Globus pallidus (tissue), 1 donor: ENCODE data around the gene RIT1.

Experiments
- DNase-seq: peaks from one replicate; pipeline ENCODE4 v3.0.0-alpha.2; 2015; ENCODE audit warnings: low spot score

Gene RIT1, protein sequence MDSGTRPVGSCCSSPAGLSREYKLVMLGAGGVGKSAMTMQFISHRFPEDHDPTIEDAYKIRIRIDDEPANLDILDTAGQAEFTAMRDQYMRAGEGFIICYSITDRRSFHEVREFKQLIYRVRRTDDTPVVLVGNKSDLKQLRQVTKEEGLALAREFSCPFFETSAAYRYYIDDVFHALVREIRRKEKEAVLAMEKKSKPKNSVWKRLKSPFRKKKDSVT

DNA sequence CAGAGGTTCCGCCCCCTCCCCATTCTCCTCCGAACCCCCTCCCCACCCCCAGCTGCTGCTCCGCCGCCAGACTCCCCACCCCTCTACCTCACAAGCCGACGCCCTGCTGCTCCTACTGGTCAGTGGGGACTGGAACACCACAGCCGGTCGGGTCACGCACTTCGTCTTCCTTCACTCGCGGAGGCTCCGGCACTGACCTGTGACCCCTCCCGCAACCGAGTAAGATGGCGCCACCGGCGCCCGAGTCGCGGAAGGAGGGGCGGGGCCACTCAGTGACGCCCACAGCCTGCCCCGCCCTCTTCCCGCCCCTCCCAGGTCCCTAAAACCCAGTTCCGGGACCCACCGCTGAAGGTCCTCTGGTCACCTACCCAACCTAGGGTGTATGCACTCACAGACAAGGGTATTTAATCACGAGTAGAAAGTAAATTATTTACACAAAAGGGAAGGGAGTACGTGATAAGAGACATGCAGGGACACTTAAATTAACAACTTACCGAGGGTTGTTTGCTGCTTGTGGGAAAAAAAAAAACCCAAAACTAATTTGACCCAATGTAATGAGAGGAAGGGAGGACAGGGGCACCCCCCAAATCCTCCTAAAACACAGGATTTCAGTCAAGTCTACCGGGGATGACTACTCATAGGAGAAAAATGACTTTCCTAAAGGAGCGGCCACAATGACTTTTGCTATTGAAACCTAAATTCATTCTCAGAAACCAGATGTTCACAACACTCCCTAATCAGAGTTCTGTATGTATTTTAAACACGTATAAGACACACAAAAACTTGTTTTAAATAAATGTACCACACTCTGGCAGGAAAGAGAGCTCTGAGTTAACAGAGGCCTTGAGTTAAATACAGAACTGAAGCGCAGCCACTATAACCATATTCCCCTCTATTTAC, at the start of gene RIT1:
Gene RIT1, minus strand, starts transcription at position 194 of the 900 bp plus-strand sequence. CDS start 588 bp downstream, outside the sequence.
- peak; percentile 81 for DNase-seq

DNA sequence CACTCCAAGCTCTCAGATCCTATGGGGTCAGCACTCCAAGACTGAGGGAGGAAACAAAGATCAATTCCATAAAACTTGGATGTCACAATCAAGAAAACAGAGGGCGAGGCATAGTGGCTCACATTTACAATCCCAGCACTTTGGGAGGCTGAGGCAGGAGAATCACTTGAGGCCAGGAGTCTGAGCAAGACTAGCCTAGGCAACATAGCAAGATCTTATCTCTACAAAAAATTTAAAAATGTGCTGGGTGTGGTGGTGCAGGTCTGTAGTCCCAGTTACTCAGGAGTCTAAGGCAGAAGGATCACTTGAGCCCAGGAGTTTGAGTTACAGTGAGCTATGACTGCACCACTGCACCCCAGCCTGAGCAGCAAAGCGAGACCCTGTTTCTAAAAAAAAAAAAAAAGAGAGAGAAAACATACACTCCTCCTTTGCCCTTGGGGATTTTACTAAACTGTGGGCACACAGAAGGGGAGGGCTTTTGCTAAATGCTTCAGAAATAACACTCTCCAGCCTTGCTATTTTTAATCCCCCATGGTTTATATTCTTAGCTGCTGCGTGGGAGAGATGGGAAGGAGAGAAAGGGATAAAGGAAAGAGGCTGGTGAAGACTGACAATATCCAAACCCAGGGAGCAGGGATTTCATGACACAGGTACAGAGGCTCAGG, 49.1 kb upstream of the RIT1 start:
- no peak for DNase-seq

DNA sequence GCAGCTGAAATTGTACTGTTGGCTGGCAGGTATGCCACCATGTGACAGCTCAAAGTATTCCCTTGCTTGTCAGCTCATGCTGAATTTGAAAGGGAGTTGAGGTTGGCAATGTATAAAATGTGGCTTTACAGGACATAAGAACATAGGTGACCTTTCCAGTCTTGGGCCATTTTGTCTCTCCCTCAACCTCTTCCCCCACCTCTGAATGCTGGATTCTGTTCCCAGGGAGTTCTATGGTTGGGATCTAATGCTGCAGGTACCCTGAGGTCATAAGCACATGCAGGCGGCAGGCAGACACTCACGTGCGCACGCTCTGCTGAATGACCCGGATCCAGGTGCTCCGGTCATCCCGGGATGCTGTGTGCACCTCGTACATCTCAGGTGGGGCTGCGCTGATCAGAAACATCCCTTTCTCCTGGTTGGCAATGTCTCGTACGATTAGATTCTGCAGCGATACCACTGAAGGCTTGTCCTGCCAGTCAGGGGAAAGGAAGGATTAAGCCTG, 46.3 kb upstream of the RIT1 start:
- DNase-seq, result no peak

GRCh38 chr1:155954645-155955044, 43.5 kb upstream of the RIT1 start:
- DNase-seq, result no peak

DNA sequence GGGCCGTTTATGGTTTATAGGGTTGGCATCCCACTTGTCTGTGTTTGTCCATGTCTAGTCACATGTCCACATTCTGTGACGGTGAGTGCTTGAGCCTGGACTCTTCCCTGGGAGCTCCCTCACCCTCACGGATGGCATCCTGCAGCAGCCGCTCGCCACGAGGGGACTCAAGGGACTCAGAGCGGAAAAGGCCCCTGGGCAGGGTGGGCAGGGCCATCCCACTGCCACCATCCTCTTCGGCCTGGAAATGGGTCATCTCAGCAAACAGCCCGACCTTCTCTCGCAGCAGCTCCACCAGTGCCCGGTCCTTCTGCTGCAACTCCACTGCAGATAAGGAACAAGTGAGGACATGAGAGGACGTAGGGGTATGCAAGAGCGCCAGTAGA, 41.3 kb upstream of the RIT1 start:
- no peak for DNase-seq

- no peak for DNase-seq
These were observed 40.8 kb upstream of the RIT1 start for GRCh38 chr1:155951753-155952504.

DNA sequence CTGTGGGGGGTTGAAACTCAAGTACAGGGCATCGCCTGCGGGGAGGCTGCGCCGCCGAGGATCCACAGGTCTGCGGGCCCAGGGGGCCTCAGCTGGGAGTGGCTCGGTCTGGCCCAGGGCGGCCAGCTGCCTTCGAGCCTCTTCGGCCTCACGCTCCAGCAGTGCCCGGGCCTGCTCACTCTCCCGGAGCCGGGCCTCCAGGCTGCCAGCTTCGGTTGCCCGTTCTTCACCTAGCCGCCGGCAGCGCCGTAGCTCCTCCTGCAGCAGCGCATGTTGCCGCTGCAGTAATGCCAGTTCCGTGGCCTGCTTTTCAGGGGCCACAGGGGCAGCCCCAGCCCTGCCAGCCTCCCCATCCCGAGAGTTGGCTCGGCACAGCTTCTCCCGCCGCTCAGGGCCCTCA, 39.7 kb upstream of the RIT1 start:
- DNase-seq, result no peak

DNA sequence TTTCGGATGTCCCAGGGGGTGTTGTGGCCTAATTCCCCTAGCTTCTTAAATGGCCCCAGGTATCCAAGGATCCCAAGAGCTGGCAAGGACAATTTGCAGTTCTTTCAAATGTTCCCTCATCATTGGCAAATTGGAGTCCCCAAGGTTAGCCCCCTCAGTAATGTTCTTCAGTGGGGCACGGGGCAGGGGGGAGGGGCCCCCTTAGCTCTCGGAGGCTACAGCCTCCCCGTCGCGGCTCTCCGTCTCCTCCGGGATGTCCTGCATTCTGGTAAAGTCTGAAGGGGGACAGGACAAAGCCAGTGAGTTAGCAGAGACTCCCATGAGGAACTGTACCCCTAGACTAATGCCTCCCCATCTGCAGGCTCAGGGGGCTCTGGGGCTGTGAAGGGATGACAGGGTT, 36.6 kb upstream of the RIT1 start:
- DNase-seq, result no peak

GRCh38 chr1:155947292-155947691, 36.1 kb upstream of the RIT1 start:
- DNase-seq, result no peak

- DNase-seq, result no peak
These were observed 35.6 kb upstream of the RIT1 start for GRCh38 chr1:155946633-155947219.

DNA sequence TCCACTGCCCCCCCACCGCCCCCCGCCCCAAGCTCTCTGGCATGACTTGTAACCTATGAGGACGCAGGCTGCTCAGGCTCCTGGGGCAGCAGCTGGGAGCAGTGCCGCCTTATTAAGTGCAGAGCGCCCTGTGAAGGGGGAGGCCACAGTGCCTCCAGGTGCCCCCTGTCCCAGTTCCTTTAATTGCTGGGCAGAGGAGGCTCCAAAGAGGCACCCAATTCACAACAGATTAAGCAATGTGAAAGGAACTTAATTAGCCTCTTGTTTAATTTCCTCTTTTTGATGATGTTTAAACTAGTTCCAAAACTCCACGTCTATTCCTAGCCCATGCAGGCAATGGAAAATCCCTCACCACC, 33.3 kb upstream of the RIT1 start:
- DNase-seq, result no peak

GRCh38 chr1:155942578-155943141, 31.5 kb upstream of the RIT1 start:
- DNase-seq, result no peak

GRCh38 chr1:155941845-155942531, 30.8 kb upstream of the RIT1 start:
- DNase-seq, result no peak

DNA sequence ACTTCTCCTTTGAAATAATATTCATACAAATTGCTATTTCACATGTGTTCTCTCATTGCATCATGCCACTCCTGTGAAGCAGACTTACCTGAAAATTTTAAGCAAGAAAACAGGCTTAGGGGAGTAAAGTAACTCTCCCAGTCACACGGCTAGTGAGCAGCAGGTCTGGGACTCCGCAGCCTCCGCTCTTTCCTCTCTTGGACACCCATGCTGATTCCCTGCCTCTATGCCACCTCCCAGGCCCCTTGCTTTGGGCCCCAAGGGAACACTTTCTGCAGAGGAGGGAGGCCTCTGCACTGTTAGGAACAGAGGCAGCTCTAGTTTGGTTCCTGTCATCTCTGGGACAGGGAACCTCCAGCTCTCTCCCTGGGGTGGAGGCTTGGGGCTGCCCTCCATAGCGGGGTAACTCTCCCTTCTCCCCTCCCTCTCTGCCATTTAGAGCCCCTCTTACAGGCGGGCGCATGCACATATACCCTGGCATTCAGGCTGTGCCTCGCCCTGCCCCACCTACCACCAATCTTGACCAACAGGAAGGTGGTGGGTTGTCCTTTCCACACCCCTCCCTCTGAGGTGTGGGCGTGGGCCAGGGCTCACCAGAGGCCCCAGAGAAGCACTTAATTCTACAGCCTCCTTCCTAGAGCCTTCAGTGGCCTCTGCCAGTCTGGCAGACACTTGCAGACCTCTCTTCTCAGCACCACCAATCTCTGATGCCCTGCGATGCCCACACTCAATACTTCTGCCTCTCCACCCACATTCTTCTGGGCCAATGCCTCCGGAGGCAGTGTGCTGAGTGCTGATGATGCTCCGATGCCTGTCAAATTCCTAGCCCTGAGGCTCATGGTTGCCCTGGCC, 30.1 kb upstream of the RIT1 start, which contains the start of gene RXFP4:
Gene RXFP4, plus strand, starts transcription at position 646 of the 852 bp plus-strand sequence. Its CDS starts 72 bp downstream, at position 718.
- DNase-seq, result no peak

DNA sequence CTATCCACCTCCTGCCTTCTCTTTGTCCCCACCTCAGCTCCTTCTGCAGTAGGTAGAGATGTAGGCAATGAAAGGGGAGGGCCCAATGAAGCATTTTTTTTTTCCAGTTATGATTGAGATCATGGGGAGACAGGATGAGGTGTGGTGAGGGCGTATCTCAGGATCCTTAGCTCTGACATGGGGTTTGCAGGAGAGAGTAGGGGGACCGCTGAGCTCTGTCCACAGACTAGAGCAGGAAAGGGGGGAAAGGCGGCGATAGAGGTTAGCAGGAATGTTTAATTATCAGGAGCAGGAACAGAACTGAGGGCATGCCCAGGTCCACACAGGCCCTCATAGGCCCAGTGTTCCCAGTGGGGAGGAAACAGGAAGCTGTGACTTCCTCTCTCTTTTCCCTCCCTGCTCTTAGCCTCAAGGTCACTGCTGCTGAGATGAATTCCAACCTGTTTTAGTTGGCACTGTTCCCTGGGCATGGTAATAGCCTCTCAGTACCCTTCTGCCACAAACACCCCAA, 29.4 kb upstream of the RIT1 start:
- DNase-seq, result no peak

- peak; percentile 74 for DNase-seq
These were observed 27.1 kb upstream of the RIT1 start for GRCh38 chr1:155938220-155938627.

GRCh38 chr1:155934936-155935590, 23.9 kb upstream of the RIT1 start:
- DNase-seq, result no peak

- peak; percentile 99 for DNase-seq
These were observed 23.2 kb upstream of the RIT1 start, which contains the start of gene KHDC4 for GRCh38 chr1:155934097-155934935. Gene KHDC4, minus strand, starts transcription at chr1:155934413. Its CDS starts 40 bp downstream, at chr1:155934373.
